GM18867 (cell line): ENCODE measurements around the gene TNKS2.

Experiments
- ATAC-seq: cut with Tn5 transposase; IDR thresholded peaks from one replicate; pipeline ENCODE4 v1.9.1; 2021; ENCODE audit warnings: mild to moderate bottlenecking, moderate library complexity; ENCODE audit not compliant: unreplicated experiment

The TNKS2 gene

DNA sequence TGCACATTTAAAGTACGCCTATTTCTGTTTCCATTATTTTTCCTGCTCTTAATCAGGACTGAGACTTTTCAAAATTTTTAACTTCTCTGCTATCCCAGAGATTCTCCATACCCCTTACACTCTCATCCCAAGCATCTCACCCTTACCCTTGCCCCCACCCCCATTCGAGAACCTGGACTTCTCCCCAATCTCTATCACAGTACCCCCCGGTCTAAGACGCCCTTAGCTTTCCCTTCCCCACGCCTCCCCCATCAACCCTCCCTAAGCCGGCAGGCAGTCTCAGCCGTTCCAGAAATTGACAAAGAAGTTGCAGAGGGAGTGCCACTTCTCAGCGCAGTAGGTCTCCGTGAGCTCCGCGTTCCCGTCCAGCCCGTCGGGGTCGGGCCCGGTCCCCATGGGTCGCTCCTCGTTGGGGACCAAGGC lies 109.7 kb downstream of the TNKS2 start:
- ATAC-seq, result no peak

DNA sequence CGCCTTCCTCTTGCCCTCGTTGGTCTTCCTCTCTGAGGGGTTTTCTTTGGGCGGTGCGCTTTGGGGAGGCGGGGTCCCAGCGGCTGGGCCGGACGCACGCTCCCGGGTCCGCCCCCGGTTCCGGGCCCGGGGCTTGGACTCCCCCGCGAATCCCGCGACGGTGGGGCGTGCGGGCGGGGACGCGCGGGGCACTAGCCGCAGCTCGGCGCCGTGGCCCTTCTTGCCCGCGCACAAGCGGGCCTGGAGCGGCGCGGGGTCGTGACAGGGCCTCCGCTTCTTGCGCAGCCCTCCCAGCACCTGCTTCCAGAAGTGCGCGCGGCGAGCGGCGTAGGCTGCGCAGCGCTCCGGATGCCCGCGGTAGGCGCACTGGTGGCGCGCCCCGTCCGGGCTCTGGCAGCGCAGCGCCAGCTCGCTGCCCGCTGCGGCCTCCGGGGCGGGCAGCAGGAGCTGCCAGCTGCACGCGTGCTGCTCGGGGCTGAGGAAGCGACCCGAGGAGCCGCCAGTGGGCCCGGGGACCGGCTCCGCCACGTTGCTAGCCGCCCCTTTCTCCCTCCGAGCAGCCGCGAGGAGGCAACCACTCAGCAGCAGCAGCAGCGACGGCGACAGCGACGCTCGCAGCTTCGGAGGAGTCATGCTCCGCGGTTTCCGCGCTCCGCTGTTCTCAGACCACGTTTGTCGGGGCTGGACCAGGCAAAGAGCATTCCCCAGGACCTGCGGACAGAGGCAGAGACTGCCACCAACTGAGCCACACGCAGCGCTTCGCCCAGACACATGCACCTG lies 110.3 kb downstream of the TNKS2 start:
- peak; percentile 94 for ATAC-seq

DNA sequence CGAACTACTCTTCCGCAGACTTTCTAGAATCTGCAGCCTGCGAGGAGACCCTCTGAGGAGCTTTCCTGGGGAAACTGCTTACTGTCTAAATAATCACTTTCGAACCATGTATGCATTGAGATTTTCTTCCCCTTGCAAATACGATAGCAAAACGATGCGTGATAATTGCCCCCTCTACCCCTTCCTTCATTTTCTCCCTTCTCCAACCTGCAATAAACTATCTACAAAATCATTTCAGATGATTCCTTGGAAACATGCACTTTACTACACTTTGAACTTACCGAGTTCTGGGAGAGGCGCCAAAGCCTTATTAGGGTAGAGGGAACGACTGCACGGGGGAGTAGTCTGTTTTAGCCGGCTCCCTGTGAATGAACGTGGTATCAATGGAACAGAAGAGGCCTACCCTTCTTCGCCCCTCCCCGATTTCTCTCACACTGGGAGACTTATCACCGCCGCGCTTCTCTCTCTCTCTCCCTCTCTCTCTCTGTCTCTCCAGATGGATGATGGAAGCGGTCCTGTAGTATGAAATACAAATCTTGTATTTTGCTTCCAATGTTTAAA lies 111.0 kb downstream of the TNKS2 start, which contains the start of gene FGFBP3:
Gene FGFBP3 (minus strand): TSS at position 370 of the 561 bp plus-strand sequence. CDS start 517 bp downstream, outside the sequence.
- peak; percentile 4 for ATAC-seq

DNA sequence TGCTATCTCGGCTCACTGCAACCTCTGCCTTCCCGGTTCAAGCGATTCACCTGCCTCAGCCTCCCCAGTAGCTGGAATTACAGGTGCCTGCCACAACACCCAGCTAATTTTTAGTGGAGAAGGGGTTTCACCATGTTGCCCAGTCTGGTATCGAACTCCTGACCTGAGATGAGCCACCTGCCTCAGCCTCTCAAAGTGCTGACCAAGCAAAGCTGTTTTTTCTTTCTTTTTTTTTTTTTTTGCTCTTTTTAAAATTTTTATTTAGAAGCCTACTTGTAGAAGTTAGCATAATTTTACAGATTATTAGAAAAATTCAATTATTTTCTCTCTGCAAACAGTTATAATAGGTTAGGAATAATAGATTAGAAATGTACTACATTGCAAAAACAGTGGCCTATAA lies 112.2 kb downstream of the TNKS2 start:
- no peak for ATAC-seq
